Measurements from ENCODE around the gene SNX25. TPM values are rescaled to one million over a fixed set of nuclear protein-coding genes. Genes with fewer than 3 reads are reported as not detected.
"Not testable (repeated sequence)": the region's sequence is repeated elsewhere in the genome, so short reads cannot be mapped to it uniquely, and the experiment has no call there.

Gene SNX25
- total RNA-seq: 13.0 TPM

DNA sequence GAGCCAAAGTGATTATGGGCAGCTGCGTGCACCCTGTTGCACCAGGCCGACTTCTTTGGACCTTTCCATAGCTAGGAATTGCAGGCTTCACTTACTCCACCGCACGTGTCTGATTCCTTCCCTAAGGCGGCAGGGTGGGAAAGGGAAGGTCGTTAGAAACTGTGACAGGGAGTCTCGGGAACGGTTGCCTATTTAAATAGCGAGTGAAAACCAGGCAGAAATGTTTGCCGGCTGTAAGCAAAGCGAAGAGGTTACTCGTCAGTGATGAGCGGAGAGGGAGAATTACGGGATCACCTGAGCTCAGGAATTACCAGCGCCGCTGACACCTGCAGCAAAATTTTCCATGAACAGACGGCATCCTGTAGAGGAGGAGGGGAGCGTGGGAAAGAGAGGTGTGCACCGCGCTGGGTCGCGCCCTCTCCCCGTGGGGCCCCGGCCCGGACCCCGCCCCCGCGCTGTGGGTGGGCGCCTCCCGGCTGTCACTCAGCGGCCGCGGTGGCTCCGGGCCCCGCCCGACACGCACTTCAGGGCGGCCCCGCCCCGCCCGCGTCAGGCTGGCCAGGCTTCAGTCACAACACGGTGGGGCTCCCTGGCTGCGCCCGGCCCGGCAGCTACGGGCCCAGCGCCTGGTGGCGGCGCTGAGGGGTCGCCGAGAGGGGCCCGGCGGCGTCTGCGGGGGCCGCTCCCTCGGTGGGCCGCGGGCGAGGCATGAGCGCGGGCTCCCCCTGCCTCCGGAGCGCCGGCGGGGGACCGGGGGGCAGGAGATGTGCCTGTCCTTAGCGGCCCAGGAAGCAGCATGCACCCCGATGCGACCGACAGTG, at the start of gene SNX25:
Gene SNX25, plus strand, starts transcription at position 568 of the 821 bp plus-strand sequence. Its CDS starts 229 bp downstream, at position 797.
- peak; percentile 52 for DNase-seq

DNA sequence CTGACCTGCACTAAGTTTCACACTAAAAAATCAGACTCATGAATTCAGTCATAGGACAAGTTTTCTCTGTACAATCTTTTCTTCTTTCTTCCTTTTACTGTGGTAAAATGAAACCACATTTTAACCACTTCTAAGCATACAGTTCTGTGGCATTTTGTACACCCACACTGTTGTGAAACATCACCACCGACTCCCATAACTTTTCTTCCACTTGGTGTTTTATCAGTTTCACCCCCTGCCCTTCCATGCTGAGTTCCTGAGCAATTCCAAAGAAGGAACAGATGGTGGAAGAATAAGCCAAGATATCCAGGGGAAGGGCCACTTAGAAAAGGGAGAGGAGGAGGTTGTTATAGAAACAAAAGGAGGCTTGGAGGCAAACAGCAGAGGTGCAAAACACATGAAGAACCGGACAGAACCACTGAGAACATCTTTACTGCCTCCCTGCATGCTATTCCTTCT, 43.8 kb upstream of the SNX25 start:
- DNase-seq: no peak

GRCh38 chr4:185167234-185167633, 42.2 kb upstream of the SNX25 start:
- DNase-seq: no peak

DNA sequence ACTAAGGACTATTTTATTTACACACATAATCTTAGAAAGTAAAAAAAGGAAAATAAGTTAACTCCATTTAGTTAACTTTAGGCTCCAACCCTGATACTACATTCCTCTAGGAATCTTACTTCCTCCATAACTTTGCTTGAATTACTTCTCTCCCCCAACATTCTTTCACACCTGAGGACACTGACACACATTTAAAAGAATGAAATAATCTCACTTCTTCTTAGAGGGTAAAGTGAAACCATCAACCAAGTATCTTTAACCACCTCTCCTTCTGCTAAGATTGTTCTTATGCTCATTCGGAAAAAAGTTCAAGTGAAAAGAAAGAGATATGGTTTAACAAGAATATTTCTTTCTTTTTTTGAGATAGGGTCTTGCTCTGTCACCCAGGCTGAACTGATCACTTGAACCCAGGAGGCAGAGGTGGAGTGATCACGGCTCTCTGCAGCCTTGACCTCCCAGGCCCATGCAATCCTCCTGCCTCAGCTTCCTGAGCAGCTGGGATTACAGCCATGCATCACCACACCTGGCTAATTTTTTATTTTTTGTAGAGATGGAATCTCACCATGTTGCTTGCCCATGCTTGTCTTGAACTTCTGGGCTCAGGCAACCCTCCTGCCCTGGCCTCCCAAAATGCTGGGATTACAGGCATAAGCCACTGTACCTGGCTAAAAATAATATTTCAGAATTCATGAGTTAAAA, 37.9 kb upstream of the SNX25 start:
- no peak for DNase-seq

DNA sequence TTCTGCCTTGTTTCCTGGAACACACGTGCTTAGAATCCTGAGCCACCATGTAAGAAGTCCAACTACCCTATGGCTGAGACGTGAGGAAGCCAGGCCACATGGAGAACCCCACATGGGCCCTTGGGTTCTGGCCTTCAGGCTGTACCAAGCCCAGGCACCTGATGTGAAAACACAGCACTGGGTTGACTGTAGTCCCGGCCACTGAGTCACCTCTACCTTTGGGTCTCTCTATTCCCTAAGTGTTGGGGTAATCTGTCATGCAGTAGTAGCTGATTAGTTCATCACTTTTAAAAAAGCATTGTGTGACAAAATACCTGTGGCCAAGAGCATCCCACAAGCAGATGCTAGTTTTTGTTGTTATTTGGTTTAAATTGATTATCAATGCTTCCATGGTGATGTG, 29.9 kb upstream of the SNX25 start:
- DNase-seq: no peak

GRCh38 chr4:185182239-185182638, 27.2 kb upstream of the SNX25 start:
- no peak for DNase-seq

DNA sequence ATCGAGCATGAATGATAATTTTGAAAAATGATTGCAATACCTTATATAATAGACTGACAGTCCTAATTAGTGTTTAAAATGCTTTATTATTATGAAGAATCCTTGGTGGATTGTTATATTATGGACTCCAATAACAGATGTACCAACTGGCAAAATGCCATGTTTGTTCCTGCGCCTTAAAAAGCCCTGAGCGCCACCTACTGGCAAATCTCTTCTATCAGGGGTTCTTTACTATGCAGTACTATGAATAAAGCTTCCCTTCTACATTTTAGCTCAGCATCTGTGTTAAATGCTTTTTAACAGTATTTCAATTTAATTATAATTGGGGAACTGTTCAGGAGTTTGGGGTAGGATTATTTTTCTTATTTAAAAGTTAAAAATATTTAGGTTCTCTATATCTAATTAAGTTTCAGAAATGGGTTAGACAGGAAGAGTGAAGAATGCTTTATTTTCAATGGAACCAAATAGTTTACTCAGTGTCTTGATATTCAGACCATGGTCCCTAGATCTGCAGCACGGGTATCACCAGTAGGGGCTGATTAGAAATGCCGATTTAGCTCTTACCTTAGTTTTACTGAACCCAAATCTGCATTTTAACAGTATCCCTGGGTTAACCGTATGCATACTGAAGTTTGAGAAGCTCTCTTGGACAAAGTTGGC, 25.6 kb upstream of the SNX25 start:
- DNase-seq: peak; percentile 85

DNA sequence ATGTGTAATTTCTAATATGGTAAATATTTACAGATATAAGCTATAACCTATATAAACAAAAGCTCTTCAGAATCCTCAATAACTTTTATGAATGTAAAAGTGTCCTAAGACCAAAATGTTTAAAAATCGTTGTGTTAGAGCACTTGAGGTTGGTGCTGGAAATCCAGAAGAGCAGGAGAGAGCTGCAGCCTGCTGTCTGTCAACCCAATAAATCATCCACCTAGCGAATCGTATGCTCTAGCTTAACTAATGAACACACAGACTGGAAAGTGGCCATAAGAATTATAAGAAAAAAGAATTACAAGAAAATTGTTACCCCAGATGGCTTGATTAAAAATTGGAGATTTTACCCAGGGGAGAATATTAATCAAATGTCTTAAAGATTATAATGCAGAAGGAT, 22.6 kb upstream of the SNX25 start:
- DNase-seq: no peak

- DNase-seq: no peak
Measured at GRCh38 chr4:185189606-185190305, 19.6 kb upstream of the SNX25 start.

GRCh38 chr4:185190306-185190856, 19.0 kb upstream of the SNX25 start:
- no peak for DNase-seq

DNA sequence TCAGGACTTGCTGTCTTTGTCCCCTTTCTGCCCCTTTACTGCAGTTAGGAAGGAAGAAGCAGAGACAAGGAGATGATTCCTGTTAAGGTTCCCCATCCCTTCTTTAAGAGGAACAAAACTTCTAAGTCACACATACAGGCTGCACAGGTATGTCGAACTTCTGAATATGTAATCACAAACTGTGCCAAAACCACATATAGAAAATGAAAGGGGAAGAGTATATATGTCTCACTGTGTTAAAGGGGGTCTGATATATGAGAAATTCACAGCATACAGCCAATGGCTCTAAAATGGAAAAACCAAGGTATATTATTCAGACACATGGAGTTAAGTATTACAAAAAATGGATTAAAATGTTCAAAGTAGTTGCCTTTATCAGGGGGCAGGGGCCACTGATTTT, 17.3 kb upstream of the SNX25 start:
- no peak for DNase-seq

DNA sequence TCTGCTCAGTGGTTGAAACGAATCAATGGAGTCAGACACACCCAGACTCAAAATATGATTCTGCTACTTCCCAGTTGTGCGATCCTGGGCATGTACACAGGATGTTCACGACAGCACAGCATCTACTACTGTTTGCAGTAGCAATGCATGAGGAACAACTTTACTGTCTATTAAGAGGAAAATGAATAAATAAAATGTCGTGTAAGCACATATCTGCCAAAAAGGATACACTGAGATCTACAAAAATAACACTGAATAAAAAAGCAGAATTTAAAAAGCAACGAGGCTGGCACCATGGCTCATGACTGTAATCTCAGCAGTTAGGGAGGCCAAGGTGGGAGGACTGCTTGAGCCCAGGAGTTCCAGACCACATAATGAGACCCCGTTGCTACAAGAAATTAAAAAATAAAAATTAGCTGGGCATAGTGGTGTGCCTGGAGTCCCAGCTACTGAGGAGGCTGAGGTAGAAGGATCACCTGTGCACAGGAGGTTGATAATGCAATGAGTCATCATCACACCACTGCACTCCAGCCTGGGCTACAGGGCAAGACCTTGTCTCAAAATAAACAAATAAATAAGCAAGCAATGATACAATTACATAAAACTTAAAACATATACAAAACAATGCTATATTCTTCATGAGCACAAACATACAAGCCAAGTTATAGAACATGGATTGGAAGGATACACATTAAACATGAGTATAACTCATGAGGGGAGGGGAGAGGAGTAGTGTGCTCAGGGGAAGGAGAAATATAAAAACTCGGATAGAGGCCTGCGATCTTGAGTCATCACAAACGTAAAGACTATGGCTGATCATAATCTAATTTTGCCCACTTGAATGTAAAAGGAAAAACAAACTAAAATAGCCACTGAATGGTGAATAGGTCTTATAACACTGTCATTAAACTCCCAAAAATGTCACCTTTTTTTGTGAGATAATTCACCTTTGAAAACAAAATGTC, 14.2 kb upstream of the SNX25 start:
- no peak for DNase-seq

- DNase-seq: no peak
Measured at GRCh38 chr4:185196437-185196836, 13.0 kb upstream of the SNX25 start.

DNA sequence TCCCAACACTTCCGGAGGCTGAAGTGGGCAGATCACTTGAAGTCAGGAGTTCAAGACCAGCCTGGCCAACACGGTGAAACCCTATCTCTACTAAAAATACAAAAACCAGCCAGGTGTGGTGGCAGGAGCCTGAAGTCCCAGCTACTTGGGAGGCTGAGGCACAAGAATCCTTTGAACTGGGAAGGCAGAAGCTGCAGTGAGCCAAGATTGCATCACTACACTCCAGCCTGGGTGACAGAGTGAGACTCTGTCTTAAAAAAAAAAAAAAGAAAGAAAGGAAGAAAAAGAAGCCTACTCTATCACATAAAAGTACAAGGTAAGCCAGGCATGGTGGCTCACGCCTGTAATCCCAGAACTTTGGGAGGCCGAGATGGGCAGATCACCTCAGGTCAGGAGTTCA, 11.2 kb upstream of the SNX25 start:
- DNase-seq: not testable (repeated sequence)

DNA sequence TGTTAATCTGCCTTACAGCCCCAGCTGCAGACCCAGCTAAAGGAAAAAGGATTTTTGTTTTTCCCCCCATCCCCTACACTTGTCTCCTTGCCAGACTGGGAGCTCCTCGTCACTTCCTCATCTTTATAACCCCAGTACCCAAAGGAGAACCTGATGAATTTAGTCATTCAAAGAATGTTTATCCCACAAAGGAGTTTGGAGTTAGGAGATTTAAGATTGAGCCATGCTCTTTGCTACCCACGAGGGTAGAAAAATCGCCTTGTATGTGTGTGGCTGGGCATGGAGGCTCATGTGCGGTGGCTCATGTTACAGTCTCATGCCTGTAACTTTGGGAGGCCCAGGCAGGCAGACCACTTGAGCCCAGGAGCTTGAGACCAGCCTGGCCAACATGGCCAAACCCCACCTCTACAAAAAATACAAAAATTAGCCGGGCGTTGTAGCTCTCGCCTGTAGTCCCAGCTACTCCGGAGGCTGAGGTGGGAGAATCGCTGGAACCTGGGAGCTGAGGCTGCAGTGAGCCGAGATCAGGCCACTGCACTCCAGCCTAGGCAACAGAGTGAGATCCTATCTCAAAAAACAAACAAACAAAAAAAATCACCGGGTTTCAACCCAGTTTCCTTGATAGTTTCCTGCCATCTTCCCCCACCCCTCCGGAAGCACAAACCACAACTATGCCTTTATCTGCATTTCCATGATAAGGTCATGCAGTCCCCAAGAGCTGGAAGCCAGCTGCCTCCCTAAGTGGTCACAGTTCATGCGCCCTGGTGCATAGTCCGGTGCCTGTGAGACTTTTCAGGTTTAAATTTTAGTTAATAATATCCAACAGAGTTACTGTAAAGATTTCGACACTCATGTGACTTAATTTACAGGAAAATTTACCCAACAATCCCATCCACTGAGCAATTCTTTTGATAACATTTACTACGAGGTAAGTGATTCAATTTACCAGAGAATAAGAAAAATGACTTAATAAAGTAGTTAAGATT, 7.1 kb upstream of the SNX25 start:
- no peak for DNase-seq

- peak; percentile 28 for DNase-seq
Measured at GRCh38 chr4:185202984-185203485, 6.4 kb upstream of the SNX25 start.

- DNase-seq: peak; percentile 90
Measured at GRCh38 chr4:185203486-185204237, 5.7 kb upstream of the SNX25 start, which contains the start of gene CFAP97. TSS of gene CFAP97 (minus strand) at chr4:185204000. CDS start at chr4:185191196, 12,804 bp downstream.

DNA sequence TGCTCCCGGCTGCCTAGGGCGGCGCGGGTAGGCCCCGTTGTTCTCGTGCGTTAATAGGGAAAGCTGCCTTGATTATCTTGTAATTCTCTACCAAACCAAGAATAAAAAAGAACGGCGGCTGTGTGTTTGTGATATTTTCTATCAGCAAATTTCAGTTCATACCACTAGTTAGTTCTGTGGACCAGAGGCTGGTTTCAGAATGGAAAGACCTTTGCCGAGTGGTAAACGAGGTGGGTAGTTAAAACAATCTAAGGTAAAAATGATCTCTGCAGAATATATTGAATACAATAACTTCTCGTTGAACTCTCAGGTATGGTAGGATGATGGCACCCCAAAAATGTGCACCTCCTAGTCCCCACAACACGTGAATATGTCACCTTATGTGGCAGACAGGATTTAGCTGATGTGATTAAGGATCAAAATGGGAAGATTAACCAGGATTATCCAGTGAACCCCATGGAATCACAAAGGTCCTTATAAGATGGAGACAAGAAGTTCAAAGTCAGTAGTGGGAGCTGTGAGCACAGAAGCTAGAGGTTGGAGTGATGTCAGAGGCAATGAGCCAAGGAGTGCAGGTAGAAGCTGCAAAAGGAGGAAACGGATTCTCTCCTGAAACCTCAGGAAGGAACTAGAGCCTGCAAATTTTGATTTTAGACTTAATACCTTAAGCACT, 5.0 kb upstream of the SNX25 start:
- peak; percentile 34 for DNase-seq
